NB4 (cell line): ENCODE results near the gene TMEM80.

Experiments
- DNase-seq: peaks from one replicate; pipeline ENCODE4 v3.0.0; 2010; ENCODE audit warnings: low read depth
- H3K4me3 ChIP-seq: one replicate; pipeline ENCODE4 v1.5.1; 2011; ENCODE audit warnings: mild to moderate bottlenecking, low read depth, low read length, moderate library complexity
- MAX ChIP-seq: IDR thresholded peaks from 2 replicates; pipeline ENCODE4 v1.6.1; 2011; ENCODE audit warnings: low read depth, low read length
- MYC ChIP-seq: IDR thresholded peaks from 2 replicates; pipeline ENCODE4 v1.6.1; 2011; ENCODE audit warnings: low read depth, low read length
- POLR2A ChIP-seq: IDR thresholded peaks from 2 replicates; pipeline ENCODE4 v1.6.1; 2011; ENCODE audit warnings: mild to moderate bottlenecking; ENCODE audit not compliant: insufficient read length; ENCODE audit errors: extremely low read depth
- TF ChIP-seq, protein P1 (sequence below): IDR thresholded peaks from one replicate; pipeline ENCODE4 v1.5.1; 2012; ENCODE audit warnings: low read depth, low read length

The TMEM80 gene

GRCh38 chr11:656426-656825, 39.2 kb upstream of the TMEM80 start:
- no peak for DNase-seq
- no peak overlapping the region for H3K4me3 ChIP-seq
- TF ChIP-seq MAX (no peak), POLR2A (no peak), MYC (no peak)
- TF ChIP-seq, protein P1, sequence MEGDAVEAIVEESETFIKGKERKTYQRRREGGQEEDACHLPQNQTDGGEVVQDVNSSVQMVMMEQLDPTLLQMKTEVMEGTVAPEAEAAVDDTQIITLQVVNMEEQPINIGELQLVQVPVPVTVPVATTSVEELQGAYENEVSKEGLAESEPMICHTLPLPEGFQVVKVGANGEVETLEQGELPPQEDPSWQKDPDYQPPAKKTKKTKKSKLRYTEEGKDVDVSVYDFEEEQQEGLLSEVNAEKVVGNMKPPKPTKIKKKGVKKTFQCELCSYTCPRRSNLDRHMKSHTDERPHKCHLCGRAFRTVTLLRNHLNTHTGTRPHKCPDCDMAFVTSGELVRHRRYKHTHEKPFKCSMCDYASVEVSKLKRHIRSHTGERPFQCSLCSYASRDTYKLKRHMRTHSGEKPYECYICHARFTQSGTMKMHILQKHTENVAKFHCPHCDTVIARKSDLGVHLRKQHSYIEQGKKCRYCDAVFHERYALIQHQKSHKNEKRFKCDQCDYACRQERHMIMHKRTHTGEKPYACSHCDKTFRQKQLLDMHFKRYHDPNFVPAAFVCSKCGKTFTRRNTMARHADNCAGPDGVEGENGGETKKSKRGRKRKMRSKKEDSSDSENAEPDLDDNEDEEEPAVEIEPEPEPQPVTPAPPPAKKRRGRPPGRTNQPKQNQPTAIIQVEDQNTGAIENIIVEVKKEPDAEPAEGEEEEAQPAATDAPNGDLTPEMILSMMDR, result no peak

- DNase-seq, result no peak
- TF ChIP-seq, protein P1, result no peak
- TF ChIP-seq POLR2A, result no peak
- TF ChIP-seq MAX, result no peak
- TF ChIP-seq MYC, result no peak
- no peak overlapping the region for H3K4me3 ChIP-seq
Measured at GRCh38 chr11:656866-657265, 38.8 kb upstream of the TMEM80 start.

DNA sequence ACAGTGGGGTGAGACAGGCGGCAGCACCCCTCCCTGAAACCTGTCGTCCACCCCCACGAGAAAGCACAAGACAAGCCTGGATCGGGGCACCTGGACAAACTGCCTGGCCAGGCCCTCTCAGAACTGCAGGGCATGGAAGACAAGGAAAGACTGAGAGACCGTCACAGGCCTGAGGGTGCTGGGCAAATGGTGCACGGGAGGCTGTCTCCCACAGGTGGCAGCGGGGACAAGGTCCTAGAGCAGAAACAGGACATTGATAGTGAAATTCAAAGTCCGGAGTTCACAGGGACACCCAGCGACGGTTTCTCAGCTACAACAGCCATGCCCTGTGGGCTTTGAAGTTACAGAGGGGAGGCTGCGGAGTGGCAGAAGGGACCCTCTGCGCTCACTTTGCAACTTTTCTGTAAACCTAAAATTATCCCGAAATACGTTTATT, 37.9 kb upstream of the TMEM80 start:
- H3K4me3 ChIP-seq, result no peak overlapping the region
- TF ChIP-seq POLR2A (no peak), MAX (no peak)
- DNase-seq, result no peak

GRCh38 chr11:659532-660085, 36.0 kb upstream of the TMEM80 start:
- H3K4me3 ChIP-seq, result no peak overlapping the region
- TF ChIP-seq MAX (no peak), MYC (no peak), POLR2A (no peak)
- TF ChIP-seq, protein P1, result no peak
- DNase-seq, result no peak

DNA sequence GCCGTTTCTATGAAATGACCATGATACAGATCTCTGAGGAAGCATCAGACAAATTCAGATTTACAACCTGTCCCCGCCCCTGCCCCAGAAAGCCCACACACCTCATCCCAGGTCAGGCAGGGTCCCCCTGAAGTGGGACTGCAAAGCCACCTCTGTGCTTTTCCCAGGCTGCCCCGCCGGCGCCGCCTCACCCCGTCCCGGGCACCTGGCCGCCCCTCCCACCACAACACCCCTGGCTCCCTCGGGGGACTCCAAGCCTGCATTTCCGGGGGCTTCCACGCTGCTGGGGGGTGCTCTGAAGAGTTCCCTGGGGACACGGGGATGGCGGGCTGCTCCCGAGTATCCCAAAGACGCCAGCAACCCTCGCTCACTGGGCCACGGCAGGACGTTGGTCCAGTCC, 35.3 kb upstream of the TMEM80 start:
- H3K4me3 ChIP-seq, result no peak overlapping the region
- no peak for TF ChIP-seq POLR2A
- no peak for TF ChIP-seq MYC
- no peak for TF ChIP-seq MAX
- TF ChIP-seq, protein P1, result no peak
- no peak for DNase-seq

- TF ChIP-seq, protein P1, result no peak
- TF ChIP-seq MYC, result no peak
- TF ChIP-seq MAX, result no peak
- H3K4me3 ChIP-seq, result no peak overlapping the region
- no peak for DNase-seq
Measured at GRCh38 chr11:660681-661444, 34.8 kb upstream of the TMEM80 start.
